Ectodermal cell (in vitro differentiated cells): ENCODE measurements around the gene ITGAE.

ENCODE experiments used
- H3K27ac ChIP-seq: 2 replicates; pipeline ENCODE4 v1.7.0; 2013; ENCODE audit warnings: mild to moderate bottlenecking, low read depth, low read length; ENCODE audit not compliant: insufficient read depth, poor library complexity, severe bottlenecking
- H3K27me3 ChIP-seq: 2 replicates; pipeline ENCODE4 v1.7.0; 2013; ENCODE audit warnings: mild to moderate bottlenecking, low read length; ENCODE audit not compliant: insufficient read depth, control insufficient read depth, poor library complexity, severe bottlenecking
- H3K36me3 ChIP-seq: one replicate; pipeline ENCODE4 v1.7.0; 2013; ENCODE audit warnings: low read length; ENCODE audit not compliant: control insufficient read depth, insufficient read depth
- H3K4me1 ChIP-seq: one replicate; pipeline ENCODE4 v1.7.0; 2013; ENCODE audit warnings: low read length; ENCODE audit not compliant: control insufficient read depth, insufficient read depth
- H3K4me3 ChIP-seq: 2 replicates; pipeline ENCODE4 v1.7.0; 2013; ENCODE audit warnings: low read depth, low read length, control low read depth; ENCODE audit not compliant: insufficient read depth
- H3K9me3 ChIP-seq: 2 replicates; pipeline ENCODE4 v1.7.0; 2013; ENCODE audit warnings: mild to moderate bottlenecking, low read length, moderate library complexity; ENCODE audit not compliant: control insufficient read depth
- WGBS, 2 experiments: methylation state at CpG; one replicate each; pipeline ENCODE4 v1.1.7; 2013; ENCODE audit warnings: missing lambda C conversion rate in 2 of 2; 5-methylcytosine and 5-hydroxymethylcytosine counted together

The ITGAE gene

DNA sequence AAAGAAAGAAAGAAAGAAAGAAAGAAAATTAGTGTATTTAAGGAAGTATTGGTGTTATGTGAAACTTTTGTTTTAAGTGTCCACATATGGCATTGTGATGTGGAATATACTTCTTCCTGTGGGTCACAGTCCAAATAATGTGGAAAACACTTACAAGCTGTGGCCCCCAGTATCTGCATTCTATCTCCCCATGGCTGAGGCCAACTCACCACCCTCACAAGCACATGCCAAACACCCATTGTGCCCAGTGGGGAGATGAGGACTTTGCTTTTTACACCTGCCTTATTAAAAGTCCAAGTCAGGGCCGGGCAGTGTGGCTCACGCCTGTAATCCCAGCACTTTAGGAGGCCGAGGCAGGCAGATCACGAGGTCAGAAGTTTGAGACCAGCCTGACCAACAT, 101.0 kb downstream of the ITGAE start:
- Histone ChIP-seq H3K36me3 (no peaks in the 10 kb centered on the region), H3K4me1 (peaks cover 3% of the 10 kb centered on the region), H3K27ac (no peak overlapping the region), H3K4me3 (no peak overlapping the region), H3K27me3 (peaks cover 37% of the 10 kb centered on the region), H3K9me3 (no peaks in the 10 kb centered on the region)
- 87 to 89% methylated on average over 4 of the region's 4 CpGs for WGBS, 2 experiments

- Histone ChIP-seq H3K9me3 (no peaks in the 10 kb centered on the region), H3K27ac (no peak overlapping the region), H3K4me3 (no peak overlapping the region), H3K27me3 (peaks cover 51% of the 10 kb centered on the region), H3K36me3 (no peaks in the 10 kb centered on the region), H3K4me1 (peaks cover 3% of the 10 kb centered on the region)
- 89% methylated on average over 4 of the region's 4 CpGs for WGBS, 2 experiments
These were observed 102.8 kb downstream of the ITGAE start for GRCh38 chr17:3698139-3698538.

DNA sequence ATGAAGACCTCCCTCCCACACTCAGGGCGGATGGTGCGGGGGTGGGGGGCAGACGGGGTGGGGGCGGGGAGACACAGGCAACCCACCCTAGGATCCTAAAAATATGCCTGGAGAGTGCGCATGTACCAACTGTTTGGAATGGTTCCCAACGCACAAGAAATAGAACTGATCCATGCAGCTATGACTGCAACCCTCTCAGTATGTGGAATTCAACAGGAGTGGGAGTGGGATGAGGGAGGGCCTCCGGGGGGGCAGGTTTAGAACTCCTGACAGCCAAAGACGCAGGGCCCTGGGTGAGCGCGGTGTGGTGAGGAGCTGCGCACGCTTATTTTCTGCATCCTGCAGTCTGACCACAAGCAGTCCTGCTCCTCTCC, 103.9 kb downstream of the ITGAE start:
- Histone ChIP-seq H3K9me3 (no peaks in the 10 kb centered on the region), H3K27ac (no peak overlapping the region), H3K4me1 (peaks cover 3% of the 10 kb centered on the region), H3K36me3 (no peaks in the 10 kb centered on the region), H3K4me3 (no peak overlapping the region), H3K27me3 (peaks cover 51% of the 10 kb centered on the region)
- WGBS, 2 experiments: 66 to 71% methylated on average over 12 of the region's 12 CpGs

DNA sequence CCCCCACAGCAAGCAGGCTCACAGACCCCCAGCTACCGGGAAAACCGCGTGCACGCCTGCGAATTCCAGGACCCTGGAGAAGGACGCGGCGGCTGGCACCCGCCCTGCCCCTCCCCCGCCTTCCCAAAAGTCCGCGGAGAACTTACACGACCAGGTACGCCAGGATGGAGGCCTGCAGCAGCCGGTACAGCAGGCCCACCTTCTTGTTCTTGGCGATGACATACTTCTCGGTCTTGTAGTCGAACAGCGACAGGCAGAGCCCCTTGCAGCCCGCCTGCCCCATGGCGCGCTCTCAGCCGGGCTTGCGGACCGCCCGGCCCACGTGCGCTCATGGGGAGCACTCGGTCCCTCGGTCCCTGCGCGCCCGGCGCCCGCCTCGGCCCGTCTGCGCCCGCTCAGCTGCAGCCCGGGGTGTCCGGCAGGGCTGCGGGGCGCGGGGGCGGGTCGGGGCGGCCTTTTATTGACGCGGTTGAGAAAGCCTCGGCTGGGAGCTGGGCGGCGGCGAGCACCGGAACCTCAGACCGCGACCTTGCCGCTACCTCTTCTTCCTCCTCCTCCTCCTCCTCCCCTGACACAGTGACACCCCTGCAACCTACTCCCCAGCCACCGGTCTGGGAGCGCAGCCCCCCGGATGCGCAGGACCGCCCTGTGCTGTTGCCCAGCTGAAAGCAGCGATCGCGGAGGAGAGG, 105.1 kb downstream of the ITGAE start, which contains the start of gene P2RX5:
TSS of gene P2RX5 (minus strand) at position 433 of the 689 bp plus-strand sequence. CDS start at position 283, 150 bp downstream.
- 1% methylated on average over 57 to 60 of the region's 65 CpGs for WGBS, 2 experiments
- H3K27ac ChIP-seq: no peak within 1 kb of the TSS
- H3K36me3 ChIP-seq: no peaks in the 10 kb centered on the region
- H3K4me1 ChIP-seq: peaks cover 3% of the 10 kb centered on the region
- peaks cover 51% of the 10 kb centered on the region for H3K27me3 ChIP-seq
- H3K9me3 ChIP-seq: no peaks in the 10 kb centered on the region
- peak within 1 kb of the TSS; percentile 24 for H3K4me3 ChIP-seq

DNA sequence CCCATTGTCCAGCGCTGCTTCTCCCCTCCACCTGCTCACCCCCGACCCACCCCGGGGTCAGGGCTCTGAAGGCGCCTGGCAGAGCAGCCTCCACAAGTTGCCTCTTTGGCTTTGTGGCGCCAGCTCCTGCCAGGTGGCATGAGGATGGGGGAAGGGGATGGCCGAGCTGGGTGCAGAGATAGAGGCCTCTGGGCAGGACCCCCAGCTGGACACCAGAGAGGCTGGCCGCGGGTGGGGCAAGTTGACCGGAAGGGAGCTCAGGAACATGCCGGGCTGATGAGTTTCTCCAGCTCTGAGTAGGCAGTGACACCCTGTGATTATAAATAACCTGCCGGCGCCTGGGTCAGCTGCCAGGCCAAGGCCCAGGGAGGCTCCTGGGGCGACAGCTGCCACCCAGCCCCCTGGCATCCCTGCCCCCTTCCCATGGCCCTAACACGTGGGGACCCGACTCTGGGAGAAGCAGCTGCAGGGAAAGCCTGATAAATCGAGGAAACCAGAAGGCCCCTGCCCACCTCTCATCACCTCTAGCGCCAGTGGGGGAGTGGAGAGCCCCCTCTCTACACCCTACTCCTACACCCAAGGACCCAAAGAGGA, 105.8 kb downstream of the ITGAE start:
- H3K9me3 ChIP-seq: no peaks in the 10 kb centered on the region
- H3K27me3 ChIP-seq: peaks cover 51% of the 10 kb centered on the region
- H3K27ac ChIP-seq: no peak overlapping the region
- no peaks in the 10 kb centered on the region for H3K36me3 ChIP-seq
- 24 to 27% methylated on average over 16 of the region's 17 CpGs for WGBS, 2 experiments
- H3K4me1 ChIP-seq: peaks cover 3% of the 10 kb centered on the region
- H3K4me3 ChIP-seq: no peak overlapping the region

DNA sequence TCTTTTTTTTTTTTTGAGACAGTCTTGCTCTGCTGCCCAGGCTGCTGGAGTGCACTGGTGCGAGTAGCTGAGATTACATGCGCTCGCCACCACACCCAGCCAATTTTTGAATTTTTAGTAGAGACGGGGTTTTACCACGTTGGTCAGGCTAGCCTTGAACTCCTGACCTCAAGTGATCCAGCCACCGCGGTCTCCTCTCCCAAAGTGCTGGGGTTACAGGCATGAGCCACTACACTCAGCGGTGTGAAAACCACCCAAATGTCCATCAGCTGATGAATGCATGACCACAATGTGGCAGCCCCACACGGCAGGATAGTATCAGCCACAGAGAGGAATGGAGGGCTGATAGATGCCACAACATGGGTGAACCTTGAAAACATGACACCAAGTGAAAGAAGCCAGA, 107.2 kb downstream of the ITGAE start:
- Histone ChIP-seq H3K27me3 (peaks cover 51% of the 10 kb centered on the region), H3K4me3 (no peak overlapping the region), H3K9me3 (no peaks in the 10 kb centered on the region), H3K4me1 (peaks cover 3% of the 10 kb centered on the region), H3K27ac (no peak overlapping the region), H3K36me3 (no peaks in the 10 kb centered on the region)
- 89 to 91% methylated on average over 9 of the region's 9 CpGs for WGBS, 2 experiments

DNA sequence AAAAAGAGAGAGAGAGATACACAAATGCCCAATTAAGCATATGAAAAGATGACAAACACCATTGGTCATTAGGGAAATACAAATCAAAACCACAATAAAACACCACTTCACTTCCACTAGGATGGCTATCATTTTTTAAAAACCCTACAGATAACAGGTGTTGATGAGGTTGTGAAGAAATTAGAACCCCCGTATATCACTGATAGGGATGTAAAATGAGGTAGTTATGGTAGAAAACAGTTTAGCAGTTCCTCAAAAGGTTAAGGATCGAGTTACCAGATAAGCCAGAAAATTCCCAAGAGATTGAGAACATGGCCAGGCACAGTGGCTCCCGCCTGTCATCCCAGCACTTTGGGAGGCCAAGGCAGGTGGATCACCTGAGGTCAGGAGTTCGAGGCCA, 107.8 kb downstream of the ITGAE start:
- no peak overlapping the region for H3K4me3 ChIP-seq
- peaks cover 6% of the 10 kb centered on the region for H3K4me1 ChIP-seq
- peaks cover 46% of the 10 kb centered on the region for H3K27me3 ChIP-seq
- H3K27ac ChIP-seq: no peak overlapping the region
- 89 to 92% methylated on average over 4 of the region's 4 CpGs for WGBS, 2 experiments
- H3K36me3 ChIP-seq: no peaks in the 10 kb centered on the region
- H3K9me3 ChIP-seq: no peaks in the 10 kb centered on the region

DNA sequence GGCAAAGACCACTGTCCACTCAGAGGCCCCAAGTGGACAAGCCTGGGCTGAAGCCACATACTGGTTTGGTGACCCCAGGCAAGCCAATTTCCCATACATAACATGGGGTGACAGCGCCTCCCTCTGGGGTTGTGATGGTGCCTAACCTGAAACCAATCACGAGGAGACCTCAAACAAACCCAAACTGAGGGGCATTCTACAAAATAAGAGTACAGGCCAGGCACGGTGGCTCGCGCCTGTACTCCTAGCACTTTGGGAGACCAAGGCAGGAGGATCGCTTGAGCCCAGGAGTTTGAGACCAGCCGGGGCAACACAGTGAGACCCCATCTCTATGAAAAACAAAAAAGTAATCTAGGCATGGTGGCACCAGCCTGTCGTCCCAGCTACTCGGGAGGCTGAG, 108.6 kb downstream of the ITGAE start:
- Histone ChIP-seq H3K4me1 (peaks cover 6% of the 10 kb centered on the region), H3K9me3 (no peaks in the 10 kb centered on the region), H3K27me3 (peaks cover 38% of the 10 kb centered on the region), H3K36me3 (no peaks in the 10 kb centered on the region), H3K4me3 (no peak overlapping the region), H3K27ac (no peak overlapping the region)
- 86 to 92% methylated on average over 9 of the region's 9 CpGs for WGBS, 2 experiments

DNA sequence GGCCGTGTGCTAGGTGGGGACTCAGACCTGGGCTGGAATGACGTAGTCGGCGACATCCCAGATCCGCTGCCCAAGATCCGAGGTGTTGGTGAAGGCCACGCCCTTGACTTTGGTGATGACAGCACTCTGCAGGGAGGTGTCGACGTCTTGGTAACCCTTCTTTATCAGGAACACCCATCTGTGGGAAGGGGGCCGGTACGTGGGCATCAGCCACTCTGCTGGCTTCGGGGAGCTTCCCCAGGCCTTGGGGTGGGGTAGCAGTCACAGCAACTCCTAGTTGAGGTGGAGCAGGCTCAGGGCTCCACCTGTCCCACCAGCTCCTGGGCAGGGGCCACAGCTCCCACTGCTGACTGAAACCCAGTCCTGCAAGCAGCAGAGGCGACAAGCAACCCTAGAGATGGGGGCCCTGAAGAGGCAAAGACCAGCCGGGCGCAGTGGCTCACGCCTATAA, 109.3 kb downstream of the ITGAE start:
- H3K4me1 ChIP-seq: peaks cover 6% of the 10 kb centered on the region
- no peak overlapping the region for H3K27ac ChIP-seq
- no peaks in the 10 kb centered on the region for H3K36me3 ChIP-seq
- 91% methylated on average over 16 of the region's 16 CpGs for WGBS, 2 experiments
- H3K27me3 ChIP-seq: peaks cover 31% of the 10 kb centered on the region
- no peaks in the 10 kb centered on the region for H3K9me3 ChIP-seq
- no peak overlapping the region for H3K4me3 ChIP-seq

DNA sequence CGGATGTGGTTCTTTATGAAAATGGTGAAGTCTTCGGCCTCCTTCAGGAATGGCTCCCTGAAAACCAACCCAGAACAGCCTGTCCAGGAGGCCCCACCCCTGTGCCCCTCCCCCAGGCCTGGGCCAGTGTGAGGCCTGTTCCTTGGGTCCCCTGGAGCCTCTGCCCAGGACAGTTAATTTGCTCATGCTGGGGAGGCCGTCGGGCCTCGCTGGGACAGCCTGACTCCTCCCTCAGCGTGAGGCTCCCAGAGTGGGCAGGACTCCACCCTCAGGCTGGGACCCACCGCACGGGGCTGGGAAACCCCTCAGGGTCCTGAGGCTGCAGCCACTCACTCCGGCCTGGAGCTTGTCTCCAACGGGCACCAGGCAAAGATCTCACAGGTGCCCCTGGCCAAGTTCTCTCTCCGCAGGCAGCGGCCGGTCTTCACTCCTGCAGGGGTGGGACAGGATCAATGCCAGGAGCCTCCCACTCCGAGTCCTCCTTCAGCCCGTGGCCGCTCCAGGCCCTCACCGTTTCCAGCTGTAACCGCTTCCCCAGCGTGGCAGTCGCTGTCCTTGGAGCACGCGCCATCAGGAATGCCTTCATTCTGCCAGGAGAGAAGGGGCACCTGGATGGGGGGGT, 110.8 kb downstream of the ITGAE start:
- Histone ChIP-seq H3K27ac (no peak overlapping the region), H3K4me3 (no peak overlapping the region), H3K4me1 (peaks cover 6% of the 10 kb centered on the region), H3K27me3 (peaks cover 17% of the 10 kb centered on the region), H3K9me3 (no peaks in the 10 kb centered on the region), H3K36me3 (no peaks in the 10 kb centered on the region)
- WGBS, 2 experiments: 87 to 89% methylated on average over 22 of the region's 22 CpGs
